ENCODE measurements around the gene ARHGAP23.
"Not testable (repeated sequence)": the region's sequence is repeated elsewhere in the genome, so short reads cannot be mapped to it uniquely, and the experiment has no call there.

ARHGAP23 gene

GRCh38 chr17:38511150-38512108, 83.2 kb downstream of the ARHGAP23 start:
- DNase-seq: no peak

DNA sequence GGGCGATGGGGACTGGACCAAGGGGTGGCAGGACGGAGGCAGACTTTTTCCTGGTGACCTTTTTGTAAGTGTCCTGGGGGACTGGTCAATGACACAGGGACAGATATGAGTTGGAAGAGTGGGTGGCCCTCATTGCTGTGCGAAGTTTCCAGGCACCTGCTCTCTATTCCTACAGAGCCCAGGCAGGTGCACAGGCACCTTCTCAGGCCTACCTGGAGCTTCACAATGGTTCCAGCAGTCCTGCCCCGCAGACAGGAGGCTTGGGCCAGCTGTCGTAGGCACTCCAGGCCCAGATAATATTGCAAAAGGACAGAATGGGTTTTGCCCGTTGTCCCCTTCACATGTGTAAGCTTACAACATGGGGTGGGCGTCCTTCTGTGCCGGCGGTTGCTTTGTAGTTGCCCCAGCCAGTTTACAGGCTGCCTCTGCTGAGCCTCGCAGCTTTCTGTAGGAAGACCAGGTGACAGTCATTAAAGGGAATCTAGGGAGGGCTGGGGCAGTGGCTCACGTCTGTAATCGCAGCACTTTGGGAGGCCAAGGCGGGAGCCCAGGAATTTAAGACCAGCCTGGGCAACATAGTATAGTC, 84.3 kb downstream of the ARHGAP23 start:
- no peak for DNase-seq

- DNase-seq: not testable (repeated sequence)
Observed at GRCh38 chr17:38526526-38526925, 98.3 kb downstream of the ARHGAP23 start.

- not testable (repeated sequence) for DNase-seq
Observed at GRCh38 chr17:38528141-38528540, 99.9 kb downstream of the ARHGAP23 start.

GRCh38 chr17:38530856-38531255, 102.6 kb downstream of the ARHGAP23 start:
- DNase-seq: peak in 4 of 51 donors; percentile 11 to 26 (median 18)

DNA sequence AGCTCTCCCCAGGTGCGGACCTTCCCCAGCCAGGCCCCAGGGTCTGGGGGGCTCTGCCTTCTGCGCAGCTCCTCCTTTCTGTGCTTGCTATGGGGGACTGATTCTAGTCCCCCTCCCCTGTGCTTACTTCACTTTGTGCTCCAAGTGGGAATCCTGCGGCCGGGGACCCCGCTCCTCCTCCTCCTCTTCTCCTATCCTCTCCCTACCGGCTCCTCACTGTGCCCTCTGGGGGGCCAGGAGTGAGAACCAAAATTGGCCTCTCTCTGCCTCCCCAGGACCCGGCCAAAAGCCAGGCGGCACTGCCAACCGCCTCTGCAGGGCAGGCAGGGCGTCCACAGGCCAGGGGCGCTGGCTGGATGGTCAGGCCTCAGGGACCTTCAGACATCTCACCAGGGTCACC, 103.5 kb downstream of the ARHGAP23 start:
- not testable (repeated sequence) for DNase-seq

DNA sequence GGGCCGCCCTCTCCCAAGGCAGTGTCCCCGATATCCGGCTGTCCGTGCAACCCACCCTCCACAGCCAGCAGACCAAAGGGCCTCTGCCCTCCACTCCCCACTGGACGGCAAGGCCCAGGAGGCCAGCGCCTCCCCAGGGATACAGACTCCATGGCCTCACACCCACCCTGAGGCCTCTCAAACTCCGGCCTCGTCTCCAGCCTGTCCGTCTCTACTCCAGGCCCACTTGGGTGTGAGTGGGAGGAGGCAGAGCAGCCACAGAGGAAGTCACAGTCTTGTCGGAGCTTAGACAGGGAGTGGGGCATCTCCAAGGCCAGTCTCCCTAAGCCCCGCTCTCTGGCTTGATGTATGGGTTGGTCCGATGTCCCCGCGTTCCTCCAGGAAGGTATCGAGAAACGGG, 104.2 kb downstream of the ARHGAP23 start:
- no peak for DNase-seq

DNA sequence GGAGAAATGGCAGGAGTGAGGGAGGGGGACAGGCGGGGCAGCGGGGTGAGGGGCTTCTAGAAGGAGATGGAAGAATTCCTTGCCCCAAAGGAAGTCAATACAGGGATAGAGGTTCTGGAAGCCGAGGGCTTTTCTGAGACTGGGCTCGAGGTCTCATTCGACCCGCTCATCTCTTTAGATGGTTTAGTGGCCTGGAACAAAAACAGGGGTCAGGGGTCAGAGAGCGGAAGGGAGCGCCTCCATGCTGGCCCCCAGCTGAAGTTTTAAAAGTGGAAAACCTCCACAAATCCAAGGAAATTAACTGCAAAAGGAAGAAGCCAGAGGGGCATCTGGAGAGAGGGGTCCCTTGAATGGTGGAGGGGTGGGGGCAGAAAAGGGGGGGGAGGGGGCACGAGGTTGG, 105.0 kb downstream of the ARHGAP23 start:
- DNase-seq: no peak

DNA sequence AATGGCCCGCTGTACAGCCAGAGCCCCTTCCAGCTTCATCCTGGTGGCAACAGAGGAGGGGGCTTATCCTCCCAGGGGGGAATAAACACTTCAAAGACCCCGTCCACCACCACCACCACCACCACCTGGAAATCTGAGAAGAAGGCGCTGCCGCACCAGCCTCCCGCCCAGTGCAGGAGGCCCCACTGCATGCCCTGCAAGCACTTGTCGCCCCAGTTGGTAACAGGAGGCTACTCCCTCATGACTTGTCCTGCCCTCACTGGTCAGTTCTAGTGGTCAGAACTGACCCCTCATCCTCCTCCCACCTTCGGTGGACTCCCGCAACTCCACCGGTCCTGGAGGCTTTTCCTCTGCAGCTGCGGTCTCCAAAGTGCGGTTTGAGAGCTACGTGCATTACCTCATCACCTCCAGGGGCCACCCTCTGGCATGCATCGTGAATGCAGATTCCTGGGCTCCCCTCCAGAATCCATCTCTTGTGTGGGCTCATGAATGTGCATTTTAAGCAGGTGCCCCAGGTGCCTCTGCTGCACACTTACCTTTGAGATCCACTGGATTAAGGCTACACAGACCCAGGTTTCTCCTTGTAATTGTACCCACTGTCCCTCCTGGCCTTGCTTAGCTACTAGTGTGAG, 105.7 kb downstream of the ARHGAP23 start:
- DNase-seq: no peak

GRCh38 chr17:38534498-38534885, 106.2 kb downstream of the ARHGAP23 start:
- DNase-seq: no peak

DNA sequence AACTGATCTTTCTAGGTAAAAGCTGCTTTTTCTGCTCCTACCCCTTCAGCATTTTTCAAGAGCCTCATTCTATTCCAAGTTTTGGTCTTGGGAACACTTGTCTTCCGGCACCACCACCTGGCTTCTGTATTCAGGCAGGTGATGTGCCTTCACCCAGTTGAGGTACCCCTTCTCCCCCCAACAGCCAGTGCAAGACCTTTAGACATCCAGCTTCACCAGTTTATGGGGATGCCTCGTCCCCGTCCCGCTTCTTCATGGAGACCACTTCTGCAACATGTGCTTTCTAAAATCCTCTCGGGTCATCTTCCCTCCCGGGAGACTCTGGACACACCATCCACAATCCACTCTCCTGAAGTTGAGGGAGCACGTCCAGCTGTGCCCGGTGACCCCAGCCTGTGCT, 107.6 kb downstream of the ARHGAP23 start:
- DNase-seq: no peak

DNA sequence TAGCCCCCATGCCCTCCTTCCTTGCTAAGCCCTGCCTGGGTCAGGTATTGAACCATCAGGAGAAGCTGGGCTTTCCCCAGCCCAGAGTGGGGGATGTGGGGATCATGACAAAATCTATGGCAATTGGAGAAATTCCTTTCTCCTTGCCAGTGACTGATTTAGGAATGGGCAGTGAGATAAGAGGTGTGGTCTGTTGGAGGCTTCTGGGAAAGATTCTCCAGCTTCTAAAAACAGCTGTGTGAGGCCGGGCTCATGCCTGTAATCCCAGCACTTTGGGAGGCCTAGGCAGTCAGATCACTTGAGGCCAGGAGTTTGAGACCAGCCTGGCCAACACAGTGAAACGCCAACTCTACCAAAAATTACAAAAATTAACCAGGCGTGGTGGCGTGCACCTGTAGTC, 108.4 kb downstream of the ARHGAP23 start:
- DNase-seq: no peak

- DNase-seq: no peak
Observed at GRCh38 chr17:38538906-38539305, 110.6 kb downstream of the ARHGAP23 start.

GRCh38 chr17:38539386-38539785, 111.1 kb downstream of the ARHGAP23 start:
- no peak for DNase-seq

DNA sequence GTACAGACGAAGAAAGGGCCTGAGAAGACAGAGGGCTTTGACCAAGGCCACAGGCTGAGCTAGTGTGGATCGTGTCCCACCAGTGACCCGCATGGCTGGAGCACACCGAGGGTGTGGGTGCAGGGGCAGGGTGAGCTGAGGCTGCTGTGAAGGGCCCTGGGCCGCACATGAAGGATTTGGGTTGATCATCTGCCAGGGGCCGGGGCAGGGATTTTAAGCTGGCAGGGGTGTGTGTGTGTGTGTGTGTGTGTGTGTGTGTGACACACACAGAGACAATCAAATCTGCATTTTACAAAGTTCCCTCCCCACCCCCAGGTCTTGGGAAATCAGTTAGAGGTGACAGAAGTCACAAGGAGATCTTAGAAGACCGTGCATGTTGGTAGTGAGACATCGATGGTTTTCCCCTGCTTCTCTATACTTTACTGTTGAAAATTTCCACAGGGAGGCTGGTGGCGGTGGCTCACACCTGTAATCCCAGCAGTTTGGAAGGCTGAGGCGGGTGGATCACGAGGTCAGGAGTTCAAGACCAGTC, 112.3 kb downstream of the ARHGAP23 start:
- DNase-seq: no peak

DNA sequence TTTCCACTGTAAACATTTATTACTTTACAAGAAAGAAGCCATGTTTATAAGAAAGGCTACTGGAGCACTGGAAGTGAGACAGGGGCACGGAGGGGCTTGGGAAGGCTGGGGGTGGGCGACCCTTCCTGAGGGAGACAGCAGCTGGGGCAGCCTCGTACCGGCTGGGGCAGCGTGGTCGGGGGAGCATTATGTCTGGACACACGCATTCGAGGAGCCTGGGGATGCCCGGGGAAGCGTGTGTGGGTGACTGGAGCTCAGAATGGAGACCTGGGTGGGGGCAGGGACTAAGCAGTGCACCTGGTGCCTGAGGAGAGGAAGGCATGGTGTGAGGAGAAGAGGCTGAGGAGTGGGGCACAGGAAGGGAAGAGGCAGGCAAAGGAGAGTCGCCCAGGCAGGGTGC, 113.0 kb downstream of the ARHGAP23 start:
- no peak for DNase-seq

DNA sequence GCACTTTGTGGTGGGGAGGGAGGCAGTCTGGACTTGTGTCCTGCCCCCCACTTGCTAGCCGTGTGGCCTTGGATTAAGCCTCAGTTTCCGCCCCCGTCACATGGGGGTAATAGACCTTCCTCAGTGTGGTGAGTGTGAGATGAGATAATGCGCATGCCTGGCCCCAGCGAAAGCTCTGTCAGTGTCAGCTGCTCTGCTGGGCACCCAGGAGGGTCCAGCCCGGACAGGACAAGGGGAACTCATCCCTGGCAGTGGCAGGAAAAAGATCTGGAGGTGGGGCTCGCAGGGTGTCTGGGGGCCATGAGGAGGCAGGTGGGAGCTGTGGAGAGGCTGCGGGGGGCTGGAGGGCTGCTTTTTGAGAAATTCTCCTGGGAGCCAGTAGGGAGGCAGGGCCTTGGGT, 114.0 kb downstream of the ARHGAP23 start:
- no peak for DNase-seq

DNA sequence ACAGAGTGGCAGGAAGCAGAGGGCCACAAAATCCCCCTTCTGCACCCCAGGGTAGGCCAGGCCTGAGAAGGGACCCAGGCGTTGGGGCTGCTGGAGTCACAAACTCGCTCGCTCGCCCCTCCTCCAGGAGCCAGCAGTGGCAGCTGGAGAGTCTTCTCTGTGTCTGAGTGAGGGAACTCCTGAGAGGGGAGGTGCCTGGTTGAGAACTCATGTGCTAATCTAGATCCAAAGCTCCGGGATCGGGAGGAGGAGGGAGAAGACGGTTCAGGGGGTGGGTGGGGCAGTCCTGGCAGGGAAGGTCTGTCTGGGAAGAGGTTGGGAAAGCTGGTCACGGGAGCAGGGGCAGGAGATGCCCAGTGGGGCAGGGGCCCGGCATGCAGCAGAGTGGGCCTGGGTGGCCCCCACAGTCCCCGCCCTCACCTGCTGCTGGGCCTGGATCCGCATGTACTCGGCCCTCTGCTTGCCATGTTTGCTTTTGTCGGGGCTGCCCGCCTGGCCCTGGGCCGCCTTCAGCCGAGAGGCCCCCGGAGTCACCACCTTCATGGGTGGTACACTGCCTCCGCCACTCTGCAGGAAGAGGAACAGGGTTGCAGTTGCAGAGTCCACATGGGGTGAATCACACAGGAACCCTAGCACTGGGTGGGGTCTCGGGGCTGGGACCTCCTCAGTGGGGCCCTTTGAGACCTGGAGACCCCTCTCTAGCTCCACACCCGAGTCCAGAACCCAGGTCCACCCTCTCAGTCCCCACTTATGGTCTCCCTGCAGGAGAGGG, 115.3 kb downstream of the ARHGAP23 start:
- no peak for DNase-seq

- no peak for DNase-seq
Observed at GRCh38 chr17:38544175-38544838, 116.0 kb downstream of the ARHGAP23 start.

GRCh38 chr17:38544839-38545209, 116.6 kb downstream of the ARHGAP23 start:
- no peak for DNase-seq

All from hypothalamus (tissue), 51 donors.